Stimulated activated naive CD8-positive, alpha-beta T cell treated with anti-CD3 and anti-CD28 coated beads, Interleukin-15, amount 100 ng/mL, for 72 hours (primary cell): ENCODE measurements around the gene ATP6V0E1.
"Not testable (repeated sequence)": the region's sequence is repeated elsewhere in the genome, so short reads cannot be mapped to it uniquely, and the experiment has no call there.

Source experiments
- ATAC-seq: fragments of 150-1000 bp; cut with Tn5 transposase; 2 replicates; pipeline ENCODE4 v1.10.0; 2021; ENCODE audit warnings: mild to moderate bottlenecking, moderate library complexity
- DNase-seq, 2 donors: peaks; one replicate each; pipeline ENCODE4 v3.0.0; 2021 to 2022
- H3K27ac Mint-ChIP-seq, 2 donors: one replicate each; pipeline ENCODE4 v1.8.0; 2022; ENCODE audit warnings: mild to moderate bottlenecking in 2 of 2, mixed read lengths in 2 of 2, moderate library complexity in 2 of 2
- H3K27me3 Mint-ChIP-seq: one replicate; pipeline ENCODE4 v1.8.0; 2022; ENCODE audit warnings: mixed read lengths
- H3K4me1 Mint-ChIP-seq: one replicate; pipeline ENCODE4 v1.8.0; 2022; ENCODE audit warnings: mild to moderate bottlenecking, mixed read lengths
- H3K4me3 Mint-ChIP-seq, 2 donors: one replicate each; pipeline ENCODE4 v1.8.0; 2022; ENCODE audit warnings: mild to moderate bottlenecking in 2 of 2, mixed read lengths in 2 of 2, moderate library complexity in 1 of 2
- H3K9me3 Mint-ChIP-seq, 2 donors: one replicate each; pipeline ENCODE4 v1.8.0; 2022; ENCODE audit warnings: mixed read lengths in 2 of 2

The ATP6V0E1 gene

DNA sequence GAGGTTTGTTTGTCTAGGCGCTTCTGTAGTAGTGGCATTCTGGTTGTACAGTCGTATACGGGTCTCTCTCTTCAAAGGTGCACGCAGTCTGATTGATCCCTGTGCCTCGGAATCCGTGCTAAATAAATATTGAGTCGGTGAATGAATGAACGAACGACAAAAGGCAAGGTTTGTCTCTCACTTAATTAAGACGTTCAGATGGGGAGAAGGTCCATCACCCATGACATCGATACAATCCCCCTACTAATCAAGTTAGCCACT lies 72.1 kb downstream of the ATP6V0E1 start:
- H3K27ac Mint-ChIP-seq, result peak overlapping the region; percentile 89 to 98
- no peaks in the 10 kb centered on the region for H3K27me3 Mint-ChIP-seq
- peaks cover 50% of the 10 kb centered on the region for H3K4me1 Mint-ChIP-seq
- DNase-seq (no peak), ATAC-seq (no peak)
- H3K4me3 Mint-ChIP-seq, result peak overlapping the region; percentile 80 to 89
- no peaks in the 10 kb centered on the region for H3K9me3 Mint-ChIP-seq

DNA sequence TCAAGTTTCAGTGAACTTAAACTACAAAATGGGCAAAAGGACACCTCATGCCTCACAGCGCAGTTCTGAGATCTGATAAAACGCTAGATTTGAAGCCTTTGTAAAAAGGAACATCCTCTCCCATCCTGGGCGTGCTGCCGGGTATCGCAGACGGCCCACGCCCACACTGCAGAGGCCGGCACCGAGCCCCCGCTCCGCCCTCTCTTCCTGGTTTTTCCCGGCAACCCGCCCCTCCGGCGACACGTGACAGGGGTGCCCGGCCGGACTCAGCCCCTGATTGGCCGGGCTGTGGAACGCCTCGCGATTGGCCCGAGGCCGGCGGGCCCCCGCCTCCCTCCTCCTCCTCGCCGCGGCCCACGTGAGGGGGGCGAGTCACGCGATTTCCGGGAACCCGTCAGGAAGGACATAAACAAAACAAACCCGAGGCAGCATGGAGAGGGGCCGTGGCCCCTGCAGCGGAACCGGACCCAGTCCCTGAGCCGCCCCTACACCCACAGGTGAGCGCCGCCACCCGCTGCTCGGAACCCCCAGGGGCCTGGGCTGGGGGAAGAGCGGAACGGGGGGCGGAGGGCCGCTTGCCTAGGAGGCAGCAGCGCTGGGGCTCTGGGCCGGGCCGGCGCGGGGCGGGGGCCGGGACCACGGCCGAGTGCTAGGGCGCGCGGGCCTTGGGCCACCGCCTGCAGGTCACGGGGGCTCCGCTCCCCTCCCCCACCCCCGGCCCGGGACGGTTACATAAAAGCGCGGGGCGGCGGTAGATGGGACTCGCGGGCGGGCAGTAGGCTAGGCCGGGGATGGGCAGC lies 72.6 kb downstream of the ATP6V0E1 start, which contains the start of gene CREBRF:
Gene CREBRF, plus strand, starts transcription at position 370 of the 800 bp plus-strand sequence. CDS start 24,424 bp downstream, outside the sequence.
- ATAC-seq (peak; percentile 77), DNase-seq (peak; percentile 96 to 98)
- Mint-ChIP-seq H3K9me3 (no peaks in the 10 kb centered on the region), H3K27ac (peak within 1 kb of the TSS; percentile 89 to 99), H3K4me1 (peaks cover 55% of the 10 kb centered on the region), H3K4me3 (peak within 1 kb of the TSS; percentile 89 to 92), H3K27me3 (no peaks in the 10 kb centered on the region)

DNA sequence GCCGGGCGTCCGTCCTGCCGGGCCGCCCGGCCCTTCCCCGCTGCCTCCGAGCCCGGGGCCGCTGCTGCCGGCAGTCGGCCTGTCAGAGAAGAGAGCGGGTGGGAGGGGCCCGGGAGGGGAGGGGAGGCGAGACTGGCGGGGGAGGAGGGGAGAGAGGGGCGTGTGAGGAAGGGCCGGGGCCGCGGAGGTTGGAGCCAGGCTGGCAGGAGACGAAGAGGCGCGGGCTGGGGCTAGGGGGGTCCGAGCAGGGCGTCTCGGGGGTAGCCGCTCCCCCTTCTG lies 73.2 kb downstream of the ATP6V0E1 start:
- no peaks in the 10 kb centered on the region for H3K9me3 Mint-ChIP-seq
- peaks cover 61% of the 10 kb centered on the region for H3K4me1 Mint-ChIP-seq
- H3K4me3 Mint-ChIP-seq, result peak overlapping the region; percentile 86 to 92
- ATAC-seq (peak; percentile 62), DNase-seq (no peak)
- no peaks in the 10 kb centered on the region for H3K27me3 Mint-ChIP-seq
- peak overlapping the region; percentile 75 to 99 for H3K27ac Mint-ChIP-seq

DNA sequence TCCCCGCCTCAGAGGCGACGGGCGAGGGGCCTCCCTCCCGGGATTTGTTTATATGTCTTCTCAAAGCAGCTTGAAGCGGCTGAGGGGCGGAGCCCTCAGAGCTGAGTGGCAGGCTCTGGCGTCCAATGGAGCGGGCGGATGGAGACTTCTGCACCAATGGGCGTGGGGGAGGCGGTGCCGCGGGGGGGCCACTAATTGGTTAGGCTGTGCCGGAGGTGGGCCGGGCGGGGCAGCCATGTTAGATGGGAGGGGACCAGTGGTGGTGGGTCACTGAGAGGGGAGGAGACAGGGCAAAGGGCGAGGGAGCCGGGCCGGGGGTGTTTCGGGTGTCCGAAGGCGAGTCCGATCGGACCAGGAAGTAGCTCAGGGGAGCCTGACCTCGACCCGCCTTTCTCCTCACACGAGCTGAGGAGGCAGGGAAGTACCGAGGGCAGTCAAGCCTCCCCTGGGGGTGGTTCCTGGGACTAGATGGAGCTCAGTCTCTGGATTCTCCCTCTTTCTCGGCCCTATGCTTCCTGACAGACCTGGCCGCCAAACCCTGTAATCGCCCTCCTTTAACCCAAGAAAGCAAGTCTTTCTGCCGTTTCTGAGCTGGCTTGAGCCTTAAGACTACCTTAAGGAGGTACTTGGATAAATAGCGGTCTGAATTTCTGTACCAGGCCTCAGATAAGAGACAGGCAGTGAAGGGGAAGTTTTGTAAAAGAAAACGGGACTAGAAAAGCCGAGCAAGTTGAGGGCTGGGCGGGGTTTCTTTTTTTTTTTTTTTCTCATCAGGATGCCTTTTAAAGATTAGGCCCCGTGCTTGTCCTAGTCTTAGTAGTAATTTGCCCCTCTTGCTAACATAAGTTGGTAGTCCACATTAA lies 73.7 kb downstream of the ATP6V0E1 start:
- Mint-ChIP-seq H3K27me3 (no peaks in the 10 kb centered on the region), H3K4me1 (peaks cover 61% of the 10 kb centered on the region), H3K27ac (peak overlapping the region; percentile 75 to 99), H3K4me3 (peak overlapping the region; percentile 86 to 92), H3K9me3 (no peaks in the 10 kb centered on the region)
- DNase-seq (peak; percentile 99), ATAC-seq (peak; percentile 92)

DNA sequence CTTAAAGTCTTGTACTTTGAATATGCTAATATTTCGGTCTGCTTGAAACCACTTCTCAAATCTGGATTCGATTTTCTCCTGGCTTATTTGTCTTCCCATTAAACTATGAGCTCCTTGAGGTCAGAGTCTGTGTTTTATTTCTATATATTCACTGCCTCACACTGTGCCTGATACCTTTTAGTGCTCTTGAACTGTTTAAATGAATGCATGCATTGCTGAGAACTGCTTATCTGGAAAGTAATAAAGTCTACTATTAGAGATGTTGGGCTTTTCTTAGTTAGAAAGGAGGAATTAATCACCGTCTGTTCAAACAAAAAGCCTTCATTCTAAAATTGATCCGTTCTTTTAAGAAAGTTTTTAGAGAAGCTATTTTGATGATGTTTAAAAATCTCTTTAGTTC lies 78.6 kb downstream of the ATP6V0E1 start:
- DNase-seq, result no peak
- peak overlapping the region in 1 of 2 donors; percentile 8 for H3K4me3 Mint-ChIP-seq
- peak overlapping the region; percentile 63 to 72 for H3K27ac Mint-ChIP-seq
- H3K4me1 Mint-ChIP-seq, result peaks cover 74% of the 10 kb centered on the region
- no peak for ATAC-seq
- no peaks in the 10 kb centered on the region for H3K27me3 Mint-ChIP-seq
- H3K9me3 Mint-ChIP-seq, result no peaks in the 10 kb centered on the region

DNA sequence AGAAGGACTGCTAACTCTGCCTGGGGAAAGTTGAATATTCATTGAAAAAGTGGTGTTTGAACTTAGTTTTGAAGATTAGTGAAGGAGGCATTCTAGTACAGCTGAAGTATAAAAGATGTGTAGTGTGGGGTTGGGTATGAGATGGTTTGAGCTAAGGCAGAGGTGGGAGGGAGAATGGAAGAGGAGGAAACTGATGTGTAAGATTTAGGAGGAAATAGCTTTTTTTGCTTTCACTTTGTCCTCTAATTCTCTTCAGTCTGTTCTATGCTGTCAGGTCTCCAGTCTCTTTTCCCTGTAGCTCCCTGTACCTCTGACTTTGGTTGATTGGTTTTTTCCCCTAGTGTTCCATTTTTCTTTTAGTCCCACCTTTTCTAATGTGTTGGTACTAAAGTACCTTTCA lies 81.6 kb downstream of the ATP6V0E1 start:
- Mint-ChIP-seq H3K27me3 (no peaks in the 10 kb centered on the region), H3K9me3 (no peaks in the 10 kb centered on the region), H3K4me1 (peaks cover 92% of the 10 kb centered on the region), H3K27ac (peak overlapping the region; percentile 23 to 93), H3K4me3 (peak overlapping the region; percentile 60 to 68)
- peak; percentile 77 for ATAC-seq
- DNase-seq, result no peak

DNA sequence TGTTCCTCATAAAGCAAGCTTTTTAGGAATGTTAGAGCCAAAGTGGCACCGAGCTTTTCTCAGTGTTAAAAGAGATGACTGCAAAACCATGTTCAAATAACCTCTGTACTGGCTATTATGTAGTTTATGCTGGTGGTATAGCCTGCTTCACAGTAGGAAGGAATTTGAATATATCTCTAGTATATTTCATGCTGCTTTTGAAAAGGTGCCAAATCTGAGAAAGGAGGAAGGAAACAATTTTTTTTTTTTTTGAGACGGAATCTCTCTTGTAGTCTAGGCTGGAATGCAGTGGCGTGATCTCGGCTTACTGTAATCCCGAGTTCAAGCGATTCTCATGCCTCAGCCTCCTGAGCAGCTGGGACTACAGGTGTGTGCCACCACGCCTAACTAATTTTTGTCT lies 86.1 kb downstream of the ATP6V0E1 start:
- no peak for DNase-seq
- H3K27me3 Mint-ChIP-seq, result no peaks in the 10 kb centered on the region
- no peak for ATAC-seq
- H3K4me1 Mint-ChIP-seq, result peaks cover 64% of the 10 kb centered on the region
- H3K4me3 Mint-ChIP-seq, result peak overlapping the region in 1 of 2 donors; percentile 14
- no peaks in the 10 kb centered on the region for H3K9me3 Mint-ChIP-seq
- peak overlapping the region in 1 of 2 donors; percentile 20 for H3K27ac Mint-ChIP-seq

DNA sequence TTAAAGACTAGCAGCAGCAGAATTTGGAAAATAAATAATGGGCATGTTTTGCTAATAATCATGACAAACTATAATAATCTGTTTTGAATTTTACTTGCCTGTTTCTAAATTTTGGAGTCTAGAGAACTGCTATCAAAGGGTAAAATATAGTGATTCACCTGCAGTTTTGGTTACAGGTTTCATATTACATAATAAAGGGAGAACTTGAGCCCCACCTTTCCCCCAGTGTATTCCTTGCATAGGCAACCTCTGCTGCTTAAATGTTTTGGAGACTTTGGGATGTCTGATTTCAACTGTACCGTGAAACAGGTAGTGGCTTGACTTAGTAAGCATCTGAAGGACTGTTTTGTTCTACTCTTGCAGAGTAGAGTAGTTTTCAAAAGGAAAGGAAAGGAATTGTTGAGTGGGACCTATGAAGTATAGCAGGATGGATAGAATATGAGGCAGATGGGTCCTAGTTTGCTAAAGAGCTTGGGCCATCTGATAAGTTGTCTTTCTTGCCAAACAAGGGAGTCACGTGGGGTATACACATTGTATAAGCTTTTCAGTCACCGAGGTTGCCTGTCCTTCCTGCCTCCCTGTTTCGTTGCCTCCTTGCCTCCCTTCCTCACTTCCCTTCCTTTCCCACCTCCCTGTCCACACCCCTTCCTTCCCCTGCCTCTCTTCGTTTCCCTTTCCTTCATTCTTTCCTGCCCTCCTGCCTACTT lies 91.7 kb downstream of the ATP6V0E1 start:
- no peak for ATAC-seq
- Mint-ChIP-seq H3K27ac (no peak overlapping the region), H3K9me3 (no peaks in the 10 kb centered on the region), H3K27me3 (no peaks in the 10 kb centered on the region), H3K4me3 (no peak overlapping the region), H3K4me1 (peaks cover 26% of the 10 kb centered on the region)
- no peak for DNase-seq

DNA sequence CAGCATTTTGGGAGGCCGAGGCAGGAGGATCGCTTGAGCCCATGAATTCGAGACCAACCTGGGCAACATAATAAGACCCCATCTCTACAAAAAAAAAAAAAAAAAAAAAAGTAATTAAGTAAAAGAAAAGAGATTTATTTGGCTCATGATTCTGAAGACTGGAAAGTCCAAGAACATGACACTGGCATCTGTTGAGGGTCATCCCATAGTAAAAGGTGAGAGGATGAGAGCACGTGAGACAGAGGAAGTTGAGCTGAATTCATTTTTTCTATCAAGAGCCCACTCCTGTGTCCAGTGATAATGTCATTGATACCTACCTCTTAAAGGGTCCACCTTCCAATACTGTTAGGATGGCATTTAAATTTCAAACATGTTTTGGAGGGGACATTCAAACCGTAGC lies 92.4 kb downstream of the ATP6V0E1 start:
- Mint-ChIP-seq H3K4me3 (no peak overlapping the region), H3K9me3 (no peaks in the 10 kb centered on the region), H3K4me1 (peaks cover 31% of the 10 kb centered on the region), H3K27me3 (no peaks in the 10 kb centered on the region), H3K27ac (no peak overlapping the region)
- DNase-seq, result no peak
- no peak for ATAC-seq

DNA sequence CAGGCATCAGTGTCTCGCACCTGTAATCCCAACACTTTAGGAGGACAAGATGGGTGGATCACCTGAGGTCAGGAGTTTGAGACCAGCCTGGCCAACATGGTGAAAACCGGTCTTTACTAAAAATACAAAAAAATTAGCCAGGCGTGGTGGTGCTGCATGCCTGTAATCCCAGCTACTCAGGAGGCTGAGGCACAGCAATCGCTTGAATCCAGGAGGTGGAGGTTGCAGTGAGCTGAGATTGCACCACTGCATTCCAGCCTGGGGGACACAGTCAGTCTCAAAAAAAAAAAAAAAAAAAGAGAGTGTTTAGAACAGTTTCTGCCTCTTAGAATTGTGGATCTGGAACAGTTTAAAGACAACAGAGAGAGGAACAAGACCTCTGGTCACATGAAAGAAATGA lies 92.9 kb downstream of the ATP6V0E1 start:
- not testable (repeated sequence) for H3K9me3 Mint-ChIP-seq, H3K4me3 Mint-ChIP-seq, DNase-seq, H3K27me3 Mint-ChIP-seq, ATAC-seq
- Mint-ChIP-seq H3K4me1 (peaks cover 36% of the 10 kb centered on the region), H3K27ac (peak overlapping the region; percentile 21 to 36)

DNA sequence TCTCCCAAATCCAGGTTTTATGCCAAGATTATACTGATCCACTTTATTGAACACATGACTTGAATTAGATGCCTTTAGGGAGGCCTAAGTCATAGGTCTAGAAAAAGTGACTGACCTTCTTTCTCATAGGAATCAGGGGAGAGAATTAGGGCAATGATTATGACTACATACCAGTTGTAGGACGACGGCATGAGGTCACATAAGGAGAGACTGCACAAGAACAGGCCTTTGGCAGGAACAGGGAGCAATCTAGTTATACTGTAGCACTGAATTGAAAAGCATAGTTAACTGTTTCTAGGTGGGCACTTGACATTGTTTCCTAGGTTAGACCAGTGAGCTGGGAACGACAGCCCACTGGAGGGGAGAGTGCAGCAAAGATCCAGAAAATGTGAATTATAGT lies 95.3 kb downstream of the ATP6V0E1 start:
- Mint-ChIP-seq H3K27ac (no peak overlapping the region), H3K27me3 (no peaks in the 10 kb centered on the region), H3K9me3 (no peaks in the 10 kb centered on the region), H3K4me1 (peaks cover 30% of the 10 kb centered on the region), H3K4me3 (no peak overlapping the region)
- DNase-seq (no peak), ATAC-seq (no peak)
